ENCODE results near the gene CEP70.

DNA sequence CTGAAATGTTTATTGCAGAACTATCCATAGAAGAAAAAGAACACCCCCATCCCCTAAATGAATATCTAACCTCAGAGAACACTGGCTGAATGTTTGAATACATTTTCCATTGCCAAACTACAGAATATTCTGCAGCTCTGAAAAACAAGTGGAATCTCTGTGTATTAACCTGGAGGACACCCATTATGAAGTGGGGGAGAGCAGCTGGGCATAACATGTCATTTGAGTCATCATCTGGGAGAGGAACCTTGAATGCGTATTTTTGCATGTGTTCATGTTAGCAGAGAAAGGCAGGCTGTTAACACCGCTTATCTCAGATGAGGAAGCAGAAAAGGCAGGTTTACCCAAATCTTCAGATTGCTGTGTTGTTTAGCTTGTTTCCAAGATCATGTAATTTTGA is 128.1 kb downstream of the CEP70 start:
- no peak for TF ChIP-seq ZNF8 (CRISPR knock-in tag; IDR thresholded peaks at IDR 0.05)
- TF ChIP-seq, protein P1, sequence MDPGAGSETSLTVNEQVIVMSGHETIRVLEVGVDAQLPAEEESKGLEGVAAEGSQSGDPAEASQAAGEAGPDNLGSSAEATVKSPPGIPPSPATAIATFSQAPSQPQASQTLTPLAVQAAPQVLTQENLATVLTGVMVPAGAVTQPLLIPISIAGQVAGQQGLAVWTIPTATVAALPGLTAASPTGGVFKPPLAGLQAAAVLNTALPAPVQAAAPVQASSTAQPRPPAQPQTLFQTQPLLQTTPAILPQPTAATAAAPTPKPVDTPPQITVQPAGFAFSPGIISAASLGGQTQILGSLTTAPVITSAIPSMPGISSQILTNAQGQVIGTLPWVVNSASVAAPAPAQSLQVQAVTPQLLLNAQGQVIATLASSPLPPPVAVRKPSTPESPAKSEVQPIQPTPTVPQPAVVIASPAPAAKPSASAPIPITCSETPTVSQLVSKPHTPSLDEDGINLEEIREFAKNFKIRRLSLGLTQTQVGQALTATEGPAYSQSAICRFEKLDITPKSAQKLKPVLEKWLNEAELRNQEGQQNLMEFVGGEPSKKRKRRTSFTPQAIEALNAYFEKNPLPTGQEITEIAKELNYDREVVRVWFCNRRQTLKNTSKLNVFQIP (CRISPR knock-in tag; IDR thresholded peaks at IDR 0.05; ENCODE audit: borderline replicate concordance, low read depth): no peak
- no peak for TF ChIP-seq BACH2 (CRISPR knock-in tag; IDR thresholded peaks at IDR 0.05; ENCODE audit: borderline replicate concordance)
- TF ChIP-seq SNAI2 (CRISPR knock-in tag; IDR thresholded peaks at IDR 0.05): no peak
- no peak for TF ChIP-seq ZFP3 (CRISPR knock-in tag; IDR thresholded peaks at IDR 0.05)
- TF ChIP-seq ZC3H10 (CRISPR knock-in tag; IDR thresholded peaks at IDR 0.05): no peak
- no peak for TF ChIP-seq CSDC2 (CRISPR knock-in tag; IDR thresholded peaks at IDR 0.05)
- no peak for TF ChIP-seq ARNTL (CRISPR knock-in tag; IDR thresholded peaks at IDR 0.05; ENCODE audit: borderline replicate concordance, low read depth)
- no peak for TF ChIP-seq TOX (CRISPR knock-in tag; IDR thresholded peaks at IDR 0.05; ENCODE audit: borderline replicate concordance)
- no peak for TF ChIP-seq ZFP30 (CRISPR knock-in tag; IDR thresholded peaks at IDR 0.05)
